ENCODE data around the gene ADCY6.

The ADCY6 gene

GRCh38 chr12:48788854-48789775 lies at the start of gene ADCY6:
Gene ADCY6 (minus strand): TSS chr12:48789089. CDS start chr12:48783434, 5,655 bp downstream.
- DNase-seq (ENCODE audit: low read depth), result no peak

- DNase-seq (ENCODE audit: low read depth), result no peak
Observed at GRCh38 chr12:48838048-48838447, 49.2 kb upstream of the ADCY6 start.

GRCh38 chr12:48832321-48833060 lies 43.6 kb upstream of the ADCY6 start:
- DNase-seq (ENCODE audit: low read depth), result no peak

GRCh38 chr12:48831257-48831656 lies 42.4 kb upstream of the ADCY6 start:
- no peak for DNase-seq (ENCODE audit: low read depth)

GRCh38 chr12:48828841-48829575 lies 40.1 kb upstream of the ADCY6 start:
- DNase-seq (ENCODE audit: low read depth), result no peak

GRCh38 chr12:48828293-48828692 lies 39.4 kb upstream of the ADCY6 start:
- no peak for DNase-seq (ENCODE audit: low read depth)

GRCh38 chr12:48827513-48828096 lies 38.7 kb upstream of the ADCY6 start:
- DNase-seq (ENCODE audit: low read depth), result no peak

- DNase-seq (ENCODE audit: low read depth), result no peak
Observed at GRCh38 chr12:48827026-48827425, 38.1 kb upstream of the ADCY6 start.

- DNase-seq (ENCODE audit: low read depth), result no peak
Observed at GRCh38 chr12:48826209-48826855, 37.4 kb upstream of the ADCY6 start.

- no peak for DNase-seq (ENCODE audit: low read depth)
Observed at GRCh38 chr12:48824905-48825304, 36.0 kb upstream of the ADCY6 start.

- no peak for DNase-seq (ENCODE audit: low read depth)
Observed at GRCh38 chr12:48824112-48824511, 35.2 kb upstream of the ADCY6 start.

GRCh38 chr12:48823281-48823680 lies 34.4 kb upstream of the ADCY6 start:
- DNase-seq (ENCODE audit: low read depth), result no peak

- DNase-seq (ENCODE audit: low read depth), result no peak
Observed at GRCh38 chr12:48822711-48823110, 33.8 kb upstream of the ADCY6 start.

GRCh38 chr12:48822139-48822538 lies 33.2 kb upstream of the ADCY6 start:
- DNase-seq (ENCODE audit: low read depth), result no peak

GRCh38 chr12:48819986-48820725 lies 31.3 kb upstream of the ADCY6 start:
- DNase-seq (ENCODE audit: low read depth), result no peak

GRCh38 chr12:48818831-48819590 lies 30.1 kb upstream of the ADCY6 start:
- DNase-seq (ENCODE audit: low read depth), result no peak

GRCh38 chr12:48817873-48818830 lies 29.3 kb upstream of the ADCY6 start, which contains the start of gene CACNB3:
Gene CACNB3 (plus strand): TSS chr12:48818496. CDS start chr12:48818930, 434 bp downstream.
- DNase-seq (ENCODE audit: low read depth), result peak; percentile 68

GRCh38 chr12:48816143-48816854 lies 27.4 kb upstream of the ADCY6 start:
- no peak for DNase-seq (ENCODE audit: low read depth)
